ENCODE data around the gene SMIM38. TPM values are rescaled to one million over a fixed set of nuclear protein-coding genes. Genes with fewer than 3 reads are reported as not detected.
A peak's percentile ranks its signal among the peaks of the same experiment; 100 is the strongest.
"Not testable (repeated sequence)": the region's sequence is repeated elsewhere in the genome, so short reads cannot be mapped to it uniquely, and the experiment has no call there.

The SMIM38 gene
- total RNA-seq, 1 experiment from 2014 or later = not detected

GRCh38 chr11:69121621-69122325 lies 34.0 kb upstream of the SMIM38 start:
- DNase-seq (ENCODE audit: low spot score) = no peak

- no peak for DNase-seq (ENCODE audit: low spot score)
These were observed 33.5 kb upstream of the SMIM38 start for GRCh38 chr11:69122326-69122629.

DNA sequence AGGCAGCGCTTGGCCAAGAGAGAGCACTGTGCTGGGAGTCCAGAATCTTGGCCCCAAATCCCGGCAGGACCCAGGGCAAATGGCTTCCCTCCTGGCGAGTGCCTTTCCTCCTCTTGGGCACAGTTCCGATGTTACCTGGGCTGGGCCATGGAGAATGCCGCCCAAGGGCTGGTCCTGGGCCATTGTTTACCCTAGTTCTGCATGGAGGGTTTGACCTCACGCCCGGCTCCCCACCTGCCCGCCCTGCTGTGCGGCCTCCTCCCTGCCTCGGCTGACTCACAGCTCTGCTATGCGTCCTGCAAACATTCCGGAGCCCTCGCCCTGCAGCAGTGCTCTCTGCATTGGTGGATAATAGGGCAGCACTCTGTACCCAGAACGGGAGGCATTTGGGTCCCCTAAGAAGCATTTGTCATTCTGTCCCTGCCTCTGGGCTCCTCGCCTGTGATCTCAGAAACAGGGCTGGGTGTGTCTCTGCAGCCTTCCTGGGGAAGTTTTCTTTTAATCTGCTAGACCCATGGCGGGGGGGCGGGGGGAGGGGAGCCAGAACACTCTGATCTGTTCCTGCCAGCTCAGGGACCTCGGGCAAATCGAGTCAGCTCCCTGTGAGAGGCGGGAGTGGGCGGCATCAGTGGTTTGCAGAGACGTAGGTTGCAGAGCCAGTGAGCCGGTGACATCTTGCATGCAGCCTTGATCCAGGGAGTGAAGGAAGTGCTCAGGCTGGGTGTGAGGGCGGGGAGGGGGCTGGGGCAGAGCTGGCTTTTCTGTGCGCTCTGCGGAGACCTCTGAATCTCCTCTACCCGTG lies 32.9 kb upstream of the SMIM38 start:
- peak; percentile 98 for DNase-seq (ENCODE audit: low spot score)

GRCh38 chr11:69123593-69124545 lies 31.9 kb upstream of the SMIM38 start:
- DNase-seq (ENCODE audit: low spot score) = no peak

DNA sequence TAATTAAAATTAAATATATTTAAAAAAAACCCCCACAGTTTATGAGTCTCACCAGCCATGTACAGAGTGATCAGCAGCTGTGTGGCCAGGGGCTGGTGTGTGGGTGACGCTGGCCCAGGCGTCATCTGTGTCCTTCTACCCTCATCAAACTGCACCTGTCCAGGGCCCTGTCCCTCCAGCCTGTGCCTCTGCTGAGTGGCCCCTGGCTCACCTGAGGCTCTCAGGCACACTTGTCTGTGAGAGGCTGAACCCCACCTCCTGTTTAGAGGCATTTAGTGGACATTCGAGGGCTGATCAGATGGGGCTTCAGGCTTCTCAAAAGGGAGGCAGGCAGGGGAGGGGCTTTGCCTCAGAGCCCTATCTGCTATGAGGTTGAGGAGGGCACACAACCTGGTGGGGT lies 29.9 kb upstream of the SMIM38 start:
- DNase-seq (ENCODE audit: low spot score) = no peak

- DNase-seq (ENCODE audit: low spot score) = no peak
These were observed 29.4 kb upstream of the SMIM38 start for GRCh38 chr11:69126286-69126685.

- DNase-seq (ENCODE audit: low spot score) = no peak
These were observed 28.5 kb upstream of the SMIM38 start for GRCh38 chr11:69127081-69127850.

- no peak for DNase-seq (ENCODE audit: low spot score)
These were observed 27.9 kb upstream of the SMIM38 start for GRCh38 chr11:69127884-69128283.

GRCh38 chr11:69129053-69129452 lies 26.7 kb upstream of the SMIM38 start:
- DNase-seq (ENCODE audit: low spot score) = no peak

- DNase-seq (ENCODE audit: low spot score) = no peak
These were observed 26.1 kb upstream of the SMIM38 start for GRCh38 chr11:69129647-69130046.

- DNase-seq (ENCODE audit: low spot score) = no peak
These were observed 25.1 kb upstream of the SMIM38 start for GRCh38 chr11:69130654-69131053.

DNA sequence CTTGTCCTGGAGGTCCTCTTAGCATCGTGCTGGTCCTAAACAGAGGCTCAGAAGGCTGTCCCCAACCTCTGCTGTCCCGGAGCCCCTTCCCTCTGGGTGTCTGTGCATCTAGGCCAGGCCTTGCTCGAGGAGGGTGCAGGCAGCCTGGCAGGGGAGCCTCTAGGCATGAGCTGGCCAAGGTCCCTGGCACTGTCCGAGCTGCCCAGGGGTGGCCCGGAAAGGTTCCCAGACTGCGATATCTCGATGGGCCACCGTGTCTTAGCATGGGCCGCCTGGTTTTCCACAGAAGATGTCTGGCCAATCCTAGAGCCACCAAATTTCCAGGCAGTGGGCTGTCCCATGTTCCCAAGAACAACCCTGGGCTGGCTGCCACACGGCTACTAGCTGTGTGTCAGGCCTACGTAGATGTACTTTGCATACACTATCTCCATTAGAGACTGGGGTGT lies 24.6 kb upstream of the SMIM38 start:
- no peak for DNase-seq (ENCODE audit: low spot score)

DNA sequence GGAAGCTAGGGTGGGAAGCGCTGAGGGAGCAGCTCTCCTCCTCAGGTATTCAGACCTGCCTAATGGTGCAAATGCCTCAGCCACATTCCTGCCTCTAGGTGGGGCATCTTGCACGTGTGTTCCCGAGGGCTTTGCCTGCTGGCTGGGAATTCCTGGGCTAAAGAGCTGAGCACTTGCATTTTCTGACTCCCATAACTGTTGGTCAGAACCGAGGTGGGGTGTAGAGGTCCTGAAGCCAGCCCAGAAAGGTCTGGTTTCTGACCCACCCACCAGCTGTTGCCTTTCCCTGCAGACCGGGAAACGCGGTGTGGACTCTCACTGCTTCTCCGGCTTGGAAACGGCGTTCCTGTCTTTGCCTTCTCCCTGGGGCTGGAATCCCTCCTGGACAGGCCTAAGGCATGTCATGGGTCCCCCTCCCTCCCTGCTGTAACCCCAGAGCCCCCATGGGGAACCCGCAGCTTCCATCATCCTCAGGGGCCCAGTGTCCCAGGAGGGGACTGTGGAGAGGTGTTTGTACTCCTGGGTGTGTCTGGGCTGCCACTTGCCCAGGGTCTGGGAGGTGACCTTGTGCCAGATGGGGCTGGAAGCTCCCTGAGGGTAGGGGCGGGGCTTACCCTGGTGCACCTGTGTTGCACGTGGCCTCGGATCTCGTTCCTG lies 24.0 kb upstream of the SMIM38 start:
- DNase-seq (ENCODE audit: low spot score) = peak; percentile 94

DNA sequence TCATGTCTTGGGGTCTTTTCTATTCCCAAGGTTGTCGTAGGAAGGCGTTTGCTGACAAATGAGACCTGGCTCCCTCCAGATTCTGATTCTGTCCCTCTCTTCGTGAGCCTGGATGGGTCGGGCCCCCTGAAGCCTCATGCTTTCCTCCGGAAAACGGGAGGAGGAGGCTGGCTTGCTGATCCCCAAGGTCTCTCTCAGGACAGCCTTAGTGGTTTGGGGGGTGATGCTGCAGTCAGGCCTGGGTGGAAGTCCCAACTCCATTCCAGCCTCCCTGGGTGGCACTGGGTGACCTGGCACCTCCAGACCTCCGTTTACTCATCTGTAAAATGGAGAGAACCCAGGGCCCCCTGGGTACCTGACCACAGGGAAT lies 23.4 kb upstream of the SMIM38 start:
- DNase-seq (ENCODE audit: low spot score) = no peak

DNA sequence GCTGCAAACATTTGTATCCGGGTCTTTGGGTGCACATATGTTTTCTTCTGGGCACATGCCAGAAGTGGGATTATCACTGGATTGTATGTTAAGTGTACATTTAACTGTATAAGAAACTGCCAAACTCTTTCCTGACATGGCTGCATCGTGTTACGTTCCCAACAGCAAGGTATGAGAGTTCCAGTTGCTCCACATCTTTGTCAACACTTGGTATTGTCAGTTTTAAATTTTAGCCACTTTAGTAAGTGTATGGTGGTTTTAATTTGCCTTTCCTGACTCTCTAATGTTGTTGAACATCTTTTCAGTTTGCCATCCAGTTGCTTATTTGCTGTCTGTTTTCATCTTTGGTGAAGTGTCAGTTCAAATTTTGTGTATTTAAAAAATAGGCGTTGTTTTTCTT lies 22.5 kb upstream of the SMIM38 start:
- DNase-seq (ENCODE audit: low spot score) = no peak

- not testable (repeated sequence) for DNase-seq (ENCODE audit: low spot score)
These were observed 21.6 kb upstream of the SMIM38 start for GRCh38 chr11:69134182-69134581.

- no peak for DNase-seq (ENCODE audit: low spot score)
These were observed 20.8 kb upstream of the SMIM38 start for GRCh38 chr11:69134957-69135356.

- no peak for DNase-seq (ENCODE audit: low spot score)
These were observed 20.0 kb upstream of the SMIM38 start for GRCh38 chr11:69135420-69136363.

DNA sequence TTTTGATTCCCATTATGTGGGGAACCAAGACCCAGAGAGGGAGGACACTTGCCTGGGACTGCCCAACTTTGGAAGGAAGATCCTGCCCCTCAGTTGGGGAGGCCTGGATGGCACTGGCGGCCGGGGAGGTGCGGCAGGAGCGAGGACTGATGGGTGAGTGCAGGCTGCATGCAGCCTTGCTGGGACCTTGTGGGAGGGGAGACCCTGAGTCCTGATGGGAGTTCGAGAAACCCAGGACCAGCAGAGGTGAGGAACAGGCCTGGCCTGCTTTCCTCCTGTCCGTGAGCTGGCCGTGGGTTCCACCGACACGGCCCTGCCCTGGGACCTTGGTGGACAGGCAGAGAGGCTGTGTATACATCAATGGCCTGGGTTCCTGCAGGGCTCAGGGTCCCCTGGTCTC lies 19.3 kb upstream of the SMIM38 start:
- DNase-seq (ENCODE audit: low spot score) = no peak
